ENCODE data around the gene EDIL3. TPM values are rescaled to one million over a fixed set of nuclear protein-coding genes. Genes with fewer than 3 reads are reported as not detected.

The EDIL3 gene
- total RNA-seq, 2 donors from 2014 or later, result 2.2 to 17.5 TPM

GRCh38 chr5:84360056-84360455, 24.6 kb downstream of the EDIL3 start:
- Histone ChIP-seq H3K9ac (ENCODE audit: extremely low read depth, low read length, poor library complexity, severe bottlenecking) (no peak overlapping the region), H3K27ac (ENCODE audit: low read depth, low read length) (no peak overlapping the region), H3K4me1 (ENCODE audit: control insufficient read depth, insufficient read depth, low read length) (no peaks in the 10 kb centered on the region), H3K4me3 (ENCODE audit: low read length) (no peak overlapping the region), H3K36me3 (ENCODE audit: control insufficient read depth, insufficient read depth, low read length) (no peaks in the 10 kb centered on the region), H3K9me3 (ENCODE audit: control insufficient read depth, low read length) (no peaks in the 10 kb centered on the region), H3K27me3 (ENCODE audit: control insufficient read depth, insufficient read depth, low read length, poor library complexity, severe bottlenecking) (no peaks in the 10 kb centered on the region)
- Mint-ChIP-seq H3K36me3 (ENCODE audit: low read depth) (no peaks in the 10 kb centered on the region), H3K9me3 (no peaks in the 10 kb centered on the region), H3K27ac (no peak overlapping the region), H3K4me3 (no peak overlapping the region), H3K4me1 (no peaks in the 10 kb centered on the region), H3K27me3 (ENCODE audit: insufficient read depth) (no peaks in the 10 kb centered on the region)
- WGBS, 2 experiments (ENCODE audit: insufficient coverage in 1 of 2, insufficient read length in 1 of 2), result 89 to 100% methylated on average over 1 to 3 of the region's 3 CpGs
- TF ChIP-seq, protein P1, sequence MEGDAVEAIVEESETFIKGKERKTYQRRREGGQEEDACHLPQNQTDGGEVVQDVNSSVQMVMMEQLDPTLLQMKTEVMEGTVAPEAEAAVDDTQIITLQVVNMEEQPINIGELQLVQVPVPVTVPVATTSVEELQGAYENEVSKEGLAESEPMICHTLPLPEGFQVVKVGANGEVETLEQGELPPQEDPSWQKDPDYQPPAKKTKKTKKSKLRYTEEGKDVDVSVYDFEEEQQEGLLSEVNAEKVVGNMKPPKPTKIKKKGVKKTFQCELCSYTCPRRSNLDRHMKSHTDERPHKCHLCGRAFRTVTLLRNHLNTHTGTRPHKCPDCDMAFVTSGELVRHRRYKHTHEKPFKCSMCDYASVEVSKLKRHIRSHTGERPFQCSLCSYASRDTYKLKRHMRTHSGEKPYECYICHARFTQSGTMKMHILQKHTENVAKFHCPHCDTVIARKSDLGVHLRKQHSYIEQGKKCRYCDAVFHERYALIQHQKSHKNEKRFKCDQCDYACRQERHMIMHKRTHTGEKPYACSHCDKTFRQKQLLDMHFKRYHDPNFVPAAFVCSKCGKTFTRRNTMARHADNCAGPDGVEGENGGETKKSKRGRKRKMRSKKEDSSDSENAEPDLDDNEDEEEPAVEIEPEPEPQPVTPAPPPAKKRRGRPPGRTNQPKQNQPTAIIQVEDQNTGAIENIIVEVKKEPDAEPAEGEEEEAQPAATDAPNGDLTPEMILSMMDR (conservative IDR thresholded peaks at IDR 0.05), result no peak
- no peak for DNase-seq

GRCh38 chr5:84354101-84354500, 30.6 kb downstream of the EDIL3 start:
- no peaks in the 10 kb centered on the region for H3K4me1 Mint-ChIP-seq
- H3K27me3 Mint-ChIP-seq (ENCODE audit: insufficient read depth), result no peaks in the 10 kb centered on the region
- no peak overlapping the region for H3K9ac ChIP-seq (ENCODE audit: extremely low read depth, low read length, poor library complexity, severe bottlenecking)
- H3K27ac ChIP-seq (ENCODE audit: low read depth, low read length), result no peak overlapping the region
- no peak overlapping the region for H3K27ac Mint-ChIP-seq
- no peaks in the 10 kb centered on the region for H3K36me3 Mint-ChIP-seq (ENCODE audit: low read depth)
- H3K9me3 Mint-ChIP-seq, result no peaks in the 10 kb centered on the region
- no peak overlapping the region for H3K4me3 Mint-ChIP-seq
- DNase-seq, result no peak
- 80 to 89% methylated on average over 3 to 4 of the region's 4 CpGs for WGBS, 2 experiments (ENCODE audit: insufficient coverage in 1 of 2, insufficient read length in 1 of 2)
- H3K9me3 ChIP-seq (ENCODE audit: control insufficient read depth, low read length), result no peaks in the 10 kb centered on the region
- H3K36me3 ChIP-seq (ENCODE audit: control insufficient read depth, insufficient read depth, low read length), result no peaks in the 10 kb centered on the region
- H3K27me3 ChIP-seq (ENCODE audit: control insufficient read depth, insufficient read depth, low read length, poor library complexity, severe bottlenecking), result no peaks in the 10 kb centered on the region
- no peak overlapping the region for H3K4me3 ChIP-seq (ENCODE audit: low read length)
- TF ChIP-seq, protein P1 (conservative IDR thresholded peaks at IDR 0.05), result no peak
- no peaks in the 10 kb centered on the region for H3K4me1 ChIP-seq (ENCODE audit: control insufficient read depth, insufficient read depth, low read length)

GRCh38 chr5:84344788-84345187, 39.9 kb downstream of the EDIL3 start:
- H3K4me1 ChIP-seq (ENCODE audit: control insufficient read depth, insufficient read depth, low read length), result no peaks in the 10 kb centered on the region
- no peaks in the 10 kb centered on the region for H3K9me3 ChIP-seq (ENCODE audit: control insufficient read depth, low read length)
- H3K36me3 ChIP-seq (ENCODE audit: control insufficient read depth, insufficient read depth, low read length), result no peaks in the 10 kb centered on the region
- Mint-ChIP-seq H3K27me3 (ENCODE audit: insufficient read depth) (no peaks in the 10 kb centered on the region), H3K4me1 (no peaks in the 10 kb centered on the region), H3K9me3 (no peaks in the 10 kb centered on the region), H3K36me3 (ENCODE audit: low read depth) (no peaks in the 10 kb centered on the region), H3K4me3 (no peak overlapping the region), H3K27ac (peak overlapping the region; percentile 12)
- no peaks in the 10 kb centered on the region for H3K27me3 ChIP-seq (ENCODE audit: control insufficient read depth, insufficient read depth, low read length, poor library complexity, severe bottlenecking)
- TF ChIP-seq, protein P1 (conservative IDR thresholded peaks at IDR 0.05), result no peak
- no peak for DNase-seq
- H3K4me3 ChIP-seq (ENCODE audit: low read length), result no peak overlapping the region
- no peak overlapping the region for H3K27ac ChIP-seq (ENCODE audit: low read depth, low read length)
- 76 to 86% methylated on average over 1 of the region's 1 CpG for WGBS, 2 experiments (ENCODE audit: insufficient coverage in 1 of 2, insufficient read length in 1 of 2)
- H3K9ac ChIP-seq (ENCODE audit: extremely low read depth, low read length, poor library complexity, severe bottlenecking), result no peak overlapping the region

Data from endodermal cell (in vitro differentiated cells).